ENCODE measurements around the gene NOX3. TPM values are rescaled to one million over a fixed set of nuclear protein-coding genes. Genes with fewer than 3 reads are reported as not detected.

NOX3 gene
- total RNA-seq, 1 experiment from 2014 or later = not detected

DNA sequence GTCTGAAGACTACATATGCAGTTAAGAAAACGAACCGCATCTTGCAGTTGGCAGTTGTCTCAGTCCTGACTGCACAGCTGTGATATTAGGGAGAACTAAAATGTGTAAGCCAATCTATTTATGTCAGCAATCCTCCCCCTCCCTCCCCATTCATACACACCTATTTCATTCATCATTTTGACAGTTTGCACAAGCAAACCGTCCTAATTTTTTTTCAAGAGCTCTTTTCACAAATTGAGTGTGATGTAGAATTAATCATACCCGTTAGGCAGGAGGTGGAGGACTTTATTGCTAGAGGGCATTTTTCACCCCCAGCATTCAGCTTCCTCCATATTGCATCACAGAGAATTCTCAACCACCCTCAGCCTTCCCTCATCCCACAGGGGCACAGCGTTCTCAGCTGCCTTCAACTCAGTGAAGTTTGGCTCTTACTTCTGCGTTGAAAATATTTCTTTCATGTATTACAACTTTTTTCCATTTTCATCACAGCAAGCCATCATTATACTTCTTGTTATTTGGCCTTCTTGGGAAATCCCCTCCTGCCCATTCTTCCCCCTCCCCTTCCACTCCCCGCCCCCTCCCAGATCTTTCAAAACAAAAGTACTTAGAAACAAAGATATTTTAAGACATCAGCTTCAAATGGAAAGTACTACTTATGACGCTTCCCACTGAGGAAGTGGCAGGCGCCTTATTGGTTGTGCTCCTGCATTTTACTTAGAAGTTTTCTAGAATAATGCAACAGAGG lies 37.5 kb downstream of the NOX3 start:
- peak overlapping the region in 1 of 3 experiments; percentile 78; a peak in 2 of 7 replicates for H3K27ac Mint-ChIP-seq
- H3K4me1 Mint-ChIP-seq = peaks cover 29 to 35% of the 10 kb centered on the region in 2 experiments
- H3K27me3 Mint-ChIP-seq (ENCODE audit: low read depth) = no peaks in the 10 kb centered on the region
- H3T11ph ChIP-seq (ENCODE audit: low read length) = no peak overlapping the region
- H3K18ac ChIP-seq (ENCODE audit: insufficient read length, low read depth, low read length) = peak overlapping the region; percentile 62
- peak overlapping the region; percentile 97 for H2BK20ac ChIP-seq (ENCODE audit: low read depth, low read length, poor library complexity, severe bottlenecking)
- TF ChIP-seq, protein P1, sequence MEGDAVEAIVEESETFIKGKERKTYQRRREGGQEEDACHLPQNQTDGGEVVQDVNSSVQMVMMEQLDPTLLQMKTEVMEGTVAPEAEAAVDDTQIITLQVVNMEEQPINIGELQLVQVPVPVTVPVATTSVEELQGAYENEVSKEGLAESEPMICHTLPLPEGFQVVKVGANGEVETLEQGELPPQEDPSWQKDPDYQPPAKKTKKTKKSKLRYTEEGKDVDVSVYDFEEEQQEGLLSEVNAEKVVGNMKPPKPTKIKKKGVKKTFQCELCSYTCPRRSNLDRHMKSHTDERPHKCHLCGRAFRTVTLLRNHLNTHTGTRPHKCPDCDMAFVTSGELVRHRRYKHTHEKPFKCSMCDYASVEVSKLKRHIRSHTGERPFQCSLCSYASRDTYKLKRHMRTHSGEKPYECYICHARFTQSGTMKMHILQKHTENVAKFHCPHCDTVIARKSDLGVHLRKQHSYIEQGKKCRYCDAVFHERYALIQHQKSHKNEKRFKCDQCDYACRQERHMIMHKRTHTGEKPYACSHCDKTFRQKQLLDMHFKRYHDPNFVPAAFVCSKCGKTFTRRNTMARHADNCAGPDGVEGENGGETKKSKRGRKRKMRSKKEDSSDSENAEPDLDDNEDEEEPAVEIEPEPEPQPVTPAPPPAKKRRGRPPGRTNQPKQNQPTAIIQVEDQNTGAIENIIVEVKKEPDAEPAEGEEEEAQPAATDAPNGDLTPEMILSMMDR (conservative IDR thresholded peaks at IDR 0.05) = no peak
- H3K4me2 ChIP-seq (ENCODE audit: insufficient read depth, insufficient read length, low read length) = no peak overlapping the region
- WGBS (ENCODE audit: extremely low coverage, insufficient read length, low lambda C conversion rate) = no CpG with 5 or more reads among the region's 9 CpGs
- H3K23me2 ChIP-seq (ENCODE audit: insufficient read length, low read depth, low read length, poor library complexity, severe bottlenecking) = no peaks in the 10 kb centered on the region
- DNase-seq = no peak
- no peak overlapping the region for H4K91ac ChIP-seq (ENCODE audit: insufficient read length, low read depth, low read length)
- H3K56ac ChIP-seq (ENCODE audit: insufficient read length, low read depth, low read length) = no peak overlapping the region
- no peak overlapping the region for H2BK15ac ChIP-seq (ENCODE audit: low read depth, low read length)
- H3K36me3 Mint-ChIP-seq (ENCODE audit: insufficient read depth in 1 of 3, low read depth in 3 of 3) = no peaks in the 10 kb centered on the region
- H4K8ac ChIP-seq (replicated peaks; ENCODE audit: insufficient read length, low read depth, low read length) = no peak overlapping the region
- H4K5ac ChIP-seq (ENCODE audit: insufficient read length, low read depth, low read length) = no peak overlapping the region
- H3K79me2 ChIP-seq (ENCODE audit: insufficient read depth, low read length) = no peaks in the 10 kb centered on the region
- H2BK5ac ChIP-seq (ENCODE audit: insufficient read length, low read length) = no peak overlapping the region
- no peak overlapping the region for H3K4ac ChIP-seq (ENCODE audit: low read depth, low read length)
- H4K20me1 ChIP-seq (ENCODE audit: control insufficient read depth, insufficient read depth, insufficient read length) = no peaks in the 10 kb centered on the region
- no peak overlapping the region for H2AK5ac ChIP-seq (ENCODE audit: insufficient read length, low read length)
- no peaks in the 10 kb centered on the region for H3K9me3 Mint-ChIP-seq
- no peak overlapping the region for H3K27ac ChIP-seq (ENCODE audit: insufficient read length, low read depth, low read length)
- H2BK12ac ChIP-seq (ENCODE audit: insufficient read length, low read depth, low read length) = no peak overlapping the region
- H2BK120ac ChIP-seq (ENCODE audit: low read depth, low read length, poor library complexity, severe bottlenecking) = no peak overlapping the region
- no peak overlapping the region; the same call in 1 of the 2 replicates for H3K14ac ChIP-seq (ENCODE audit: insufficient read depth, low read length)
- no peak overlapping the region for H3K4me3 Mint-ChIP-seq
- no peaks in the 10 kb centered on the region for H3K27me3 ChIP-seq (ENCODE audit: insufficient read depth, low read length)
- H3K23ac ChIP-seq (ENCODE audit: insufficient read length, low read depth, low read length) = no peak overlapping the region
- H3K9ac ChIP-seq (ENCODE audit: extremely low read depth, insufficient read length, low read length) = no peak overlapping the region
- 0 out of 2 replicates have a peak, but pooled peaks cover 1% of the 10 kb centered on the region for H3K4me1 ChIP-seq (ENCODE audit: insufficient read depth, low read length)
- H3K79me1 ChIP-seq (ENCODE audit: insufficient read depth, low read depth, low read length, poor library complexity, severe bottlenecking) = no peaks in the 10 kb centered on the region
- no peaks in the 10 kb centered on the region for H3K9me3 ChIP-seq (ENCODE audit: control insufficient read depth, low read depth, low read length)
- peak overlapping the region; percentile 79 for H2AFZ ChIP-seq (ENCODE audit: low read length)
